ENCODE results near the gene PLEKHN1.

PLEKHN1 gene

DNA sequence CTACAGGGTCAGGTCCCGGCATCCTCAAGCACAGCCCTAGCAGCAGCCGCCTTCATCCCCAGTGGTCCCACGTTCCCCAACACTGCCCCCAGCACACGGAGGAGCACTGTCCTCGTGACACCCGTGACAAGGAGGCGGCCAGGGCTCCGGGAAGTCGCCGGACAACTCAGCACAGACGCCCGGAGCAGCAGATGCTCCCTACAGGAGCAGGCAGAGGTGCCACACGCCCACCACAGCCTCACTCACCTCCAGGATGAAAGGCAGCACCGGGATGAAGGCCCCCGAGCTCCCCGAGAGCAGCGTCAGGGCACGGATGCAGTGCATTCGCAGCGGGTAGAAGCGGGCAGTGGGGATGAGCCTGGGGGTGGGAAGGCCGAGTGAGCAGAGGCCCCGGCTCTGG lies 15.4 kb upstream of the PLEKHN1 start:
- Histone ChIP-seq H3K4me1 (ENCODE audit: control insufficient read depth, insufficient read depth, low read length) (no peaks in the 10 kb centered on the region), H3K9me3 (ENCODE audit: control insufficient read depth, low read length) (no peaks in the 10 kb centered on the region), H3K9ac (ENCODE audit: low read length) (no peak overlapping the region), H3K4me3 (ENCODE audit: low read length) (no peak overlapping the region), H3K27me3 (ENCODE audit: control insufficient read depth, insufficient read depth, low read length) (no peaks in the 10 kb centered on the region), H3K36me3 (ENCODE audit: control insufficient read depth, insufficient read depth, low read length) (peaks cover 19% of the 10 kb centered on the region)

DNA sequence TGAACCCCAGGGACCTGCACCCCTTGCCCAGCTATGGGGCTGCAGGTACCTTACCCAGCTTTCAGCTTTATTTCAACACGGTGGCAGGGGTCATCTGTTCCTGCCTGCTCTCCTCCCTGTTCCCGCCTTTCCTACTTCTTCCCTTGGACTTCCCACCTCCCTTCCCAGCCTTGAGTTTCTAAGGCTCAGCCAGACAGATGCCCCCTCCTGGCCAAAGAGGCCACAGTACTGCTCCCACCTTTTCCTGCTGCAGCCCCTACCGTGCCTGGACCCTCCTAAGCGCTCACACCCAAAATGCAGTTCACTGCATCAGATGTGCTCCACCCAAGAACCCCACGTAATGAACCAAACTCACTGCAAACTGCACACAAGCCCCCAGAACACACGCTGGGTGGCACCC lies 14.9 kb upstream of the PLEKHN1 start:
- no peaks in the 10 kb centered on the region for H3K4me1 ChIP-seq (ENCODE audit: control insufficient read depth, insufficient read depth, low read length)
- H3K4me3 ChIP-seq (ENCODE audit: low read length): no peak overlapping the region
- H3K27me3 ChIP-seq (ENCODE audit: control insufficient read depth, insufficient read depth, low read length): no peaks in the 10 kb centered on the region
- peaks cover 24% of the 10 kb centered on the region for H3K36me3 ChIP-seq (ENCODE audit: control insufficient read depth, insufficient read depth, low read length)
- H3K9ac ChIP-seq (ENCODE audit: low read length): no peak overlapping the region
- no peaks in the 10 kb centered on the region for H3K9me3 ChIP-seq (ENCODE audit: control insufficient read depth, low read length)

DNA sequence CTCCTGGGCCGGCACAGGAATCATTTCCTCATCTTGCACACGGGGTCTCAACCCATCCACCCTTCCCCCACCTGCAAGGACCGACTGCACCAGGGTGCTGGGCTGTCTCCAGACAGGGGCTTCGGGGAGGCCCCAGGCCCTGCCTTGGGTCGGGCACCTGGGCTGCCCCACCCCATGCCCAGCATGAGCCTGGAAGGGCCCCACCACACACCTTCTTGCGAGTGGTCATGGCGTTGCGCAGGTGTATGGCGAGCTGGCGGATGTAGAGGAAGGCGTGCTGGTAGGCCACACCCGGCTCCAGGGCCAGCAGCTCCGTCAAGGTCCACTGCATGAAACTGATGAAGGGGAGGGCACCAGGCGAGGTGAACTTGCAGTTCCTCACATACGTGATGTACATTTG lies 14.1 kb upstream of the PLEKHN1 start:
- Histone ChIP-seq H3K36me3 (ENCODE audit: control insufficient read depth, insufficient read depth, low read length) (peaks cover 23% of the 10 kb centered on the region), H3K4me3 (ENCODE audit: low read length) (no peak overlapping the region), H3K27me3 (ENCODE audit: control insufficient read depth, insufficient read depth, low read length) (no peaks in the 10 kb centered on the region), H3K9ac (ENCODE audit: low read length) (no peak overlapping the region), H3K4me1 (ENCODE audit: control insufficient read depth, insufficient read depth, low read length) (peaks cover 3% of the 10 kb centered on the region), H3K9me3 (ENCODE audit: control insufficient read depth, low read length) (no peaks in the 10 kb centered on the region)

DNA sequence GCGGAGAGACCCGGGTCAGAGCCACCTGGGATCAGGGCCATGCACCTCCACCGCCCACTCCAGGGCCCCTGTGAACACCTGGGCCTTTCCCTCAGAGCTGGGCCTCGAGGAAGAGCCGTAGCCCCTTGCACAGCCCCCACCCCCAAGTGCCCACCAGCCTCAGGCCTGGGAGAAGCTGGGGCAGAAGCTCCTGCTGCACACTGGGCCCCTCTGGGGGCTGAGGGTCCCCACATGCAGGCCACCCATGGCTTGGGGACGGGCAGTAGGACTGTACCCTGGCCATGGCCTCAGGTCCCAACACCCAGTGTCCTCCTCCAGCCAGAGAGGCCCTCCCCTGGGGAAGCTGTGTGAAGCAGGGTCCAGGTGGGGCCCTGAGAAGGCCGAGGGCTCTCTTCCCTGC lies 13.7 kb upstream of the PLEKHN1 start:
- no peaks in the 10 kb centered on the region for H3K9me3 ChIP-seq (ENCODE audit: control insufficient read depth, low read length)
- no peak overlapping the region for H3K4me3 ChIP-seq (ENCODE audit: low read length)
- no peaks in the 10 kb centered on the region for H3K27me3 ChIP-seq (ENCODE audit: control insufficient read depth, insufficient read depth, low read length)
- peaks cover 19% of the 10 kb centered on the region for H3K36me3 ChIP-seq (ENCODE audit: control insufficient read depth, insufficient read depth, low read length)
- H3K9ac ChIP-seq (ENCODE audit: low read length): no peak overlapping the region
- peaks cover 3% of the 10 kb centered on the region for H3K4me1 ChIP-seq (ENCODE audit: control insufficient read depth, insufficient read depth, low read length)

DNA sequence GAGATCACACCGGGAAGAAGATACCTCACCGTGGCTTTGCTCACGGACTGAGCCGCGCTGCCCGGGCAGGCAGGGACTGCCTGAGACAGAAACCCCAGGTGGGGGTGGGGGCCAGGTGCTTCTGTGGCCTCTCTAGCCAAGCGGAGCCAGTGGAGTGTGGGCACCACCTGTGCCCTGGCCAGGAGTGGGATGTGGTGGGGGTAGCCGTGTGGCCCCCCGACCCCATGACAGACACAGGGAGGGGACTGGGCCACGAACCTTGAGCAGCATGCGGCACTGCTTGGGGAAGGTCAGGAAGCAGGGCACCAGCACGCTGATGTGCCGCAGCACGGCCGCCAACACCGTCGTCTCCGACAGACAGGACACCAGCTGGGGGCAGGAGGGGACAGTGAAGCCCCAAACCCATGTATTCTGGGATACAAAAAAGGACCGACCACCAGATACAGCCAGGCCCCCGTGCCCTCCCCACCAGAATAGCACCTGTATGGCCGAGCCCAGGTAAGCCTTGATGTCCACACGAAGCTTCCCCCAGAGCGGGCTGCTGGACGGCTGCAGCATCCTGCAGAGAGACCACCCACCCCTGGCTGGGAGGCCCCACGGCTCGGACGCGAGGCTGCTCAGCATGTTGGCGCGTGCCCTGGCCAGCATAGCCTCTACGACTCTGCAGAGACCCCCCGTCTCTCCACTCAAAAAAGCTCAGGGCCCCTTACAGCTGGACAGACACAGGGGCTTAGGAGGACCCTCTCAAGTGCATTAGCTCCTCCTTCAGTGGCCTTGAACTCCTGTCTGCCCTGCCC lies 12.6 kb upstream of the PLEKHN1 start:
- Histone ChIP-seq H3K36me3 (ENCODE audit: control insufficient read depth, insufficient read depth, low read length) (peaks cover 15% of the 10 kb centered on the region), H3K4me3 (ENCODE audit: low read length) (no peak overlapping the region), H3K27me3 (ENCODE audit: control insufficient read depth, insufficient read depth, low read length) (no peaks in the 10 kb centered on the region), H3K9me3 (ENCODE audit: control insufficient read depth, low read length) (no peaks in the 10 kb centered on the region), H3K9ac (ENCODE audit: low read length) (no peak overlapping the region), H3K4me1 (ENCODE audit: control insufficient read depth, insufficient read depth, low read length) (peaks cover 7% of the 10 kb centered on the region)

DNA sequence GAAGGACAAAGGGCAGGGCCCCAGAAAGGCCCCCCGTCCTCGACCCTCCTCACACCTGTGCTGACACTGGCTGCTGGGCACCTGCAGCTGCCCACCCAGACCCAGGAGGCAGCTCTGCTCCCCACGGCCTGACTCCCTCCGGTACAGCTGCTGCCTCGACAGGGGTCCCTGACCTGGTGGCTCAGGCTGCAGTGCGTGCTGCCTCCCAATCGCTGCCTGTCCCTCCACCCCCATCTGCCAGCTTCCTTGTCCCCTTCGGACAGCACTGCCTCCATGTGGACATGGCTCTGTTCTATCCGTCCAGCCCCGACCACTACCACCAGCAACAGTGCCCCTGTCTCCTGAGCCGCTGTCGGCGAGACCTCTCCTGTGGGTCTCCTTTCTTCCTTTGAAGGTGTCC lies 11.4 kb upstream of the PLEKHN1 start:
- peaks cover 15% of the 10 kb centered on the region for H3K36me3 ChIP-seq (ENCODE audit: control insufficient read depth, insufficient read depth, low read length)
- peaks cover 7% of the 10 kb centered on the region for H3K4me1 ChIP-seq (ENCODE audit: control insufficient read depth, insufficient read depth, low read length)
- H3K9me3 ChIP-seq (ENCODE audit: control insufficient read depth, low read length): no peaks in the 10 kb centered on the region
- no peak overlapping the region for H3K9ac ChIP-seq (ENCODE audit: low read length)
- H3K27me3 ChIP-seq (ENCODE audit: control insufficient read depth, insufficient read depth, low read length): no peaks in the 10 kb centered on the region
- no peak overlapping the region for H3K4me3 ChIP-seq (ENCODE audit: low read length)

DNA sequence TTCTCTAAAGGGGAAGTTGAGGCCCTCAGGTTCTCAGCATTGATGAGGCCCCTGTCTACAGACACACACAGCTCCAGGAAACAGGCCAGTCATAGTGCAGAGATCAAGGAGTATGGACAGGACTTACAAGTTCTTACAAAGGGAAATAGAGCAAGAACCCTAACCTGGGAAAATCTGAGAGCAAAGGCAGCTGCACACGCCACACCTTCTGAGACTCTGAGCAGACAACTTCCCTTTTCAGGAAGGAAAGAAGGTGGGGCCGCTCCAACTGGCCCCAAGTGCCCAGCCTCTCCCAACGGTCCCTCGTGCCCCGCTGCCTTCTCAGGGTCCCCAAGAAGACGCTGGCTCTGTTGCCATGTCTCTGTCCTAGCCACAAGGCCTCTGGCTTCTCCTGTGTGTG lies 10.8 kb upstream of the PLEKHN1 start:
- no peak overlapping the region for H3K4me3 ChIP-seq (ENCODE audit: low read length)

DNA sequence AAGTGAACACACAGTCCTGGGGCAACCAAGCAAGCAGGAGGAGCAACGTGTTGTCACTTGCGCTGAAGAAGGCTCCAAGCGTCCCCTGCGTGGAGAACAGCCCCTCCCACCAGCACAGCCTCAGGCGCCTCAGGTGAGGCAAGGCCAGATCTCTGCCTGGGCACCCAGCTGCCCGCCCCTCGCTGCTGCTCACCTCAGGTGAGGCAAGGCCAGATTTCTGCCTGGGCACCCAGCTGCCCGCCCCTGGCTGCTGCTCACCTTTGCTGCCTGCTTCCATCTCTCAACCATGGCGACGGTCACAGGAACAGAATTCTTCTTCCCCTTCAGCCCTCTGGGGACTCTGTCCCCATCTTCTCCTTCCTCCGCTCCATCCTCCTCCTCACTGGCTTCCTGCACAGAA lies 9.6 kb upstream of the PLEKHN1 start:
- Histone ChIP-seq H3K36me3 (ENCODE audit: control insufficient read depth, insufficient read depth, low read length) (peaks cover 12% of the 10 kb centered on the region), H3K9ac (ENCODE audit: low read length) (no peak overlapping the region), H3K4me1 (ENCODE audit: control insufficient read depth, insufficient read depth, low read length) (peaks cover 14% of the 10 kb centered on the region), H3K9me3 (ENCODE audit: control insufficient read depth, low read length) (no peaks in the 10 kb centered on the region), H3K4me3 (ENCODE audit: low read length) (no peak overlapping the region), H3K27me3 (ENCODE audit: control insufficient read depth, insufficient read depth, low read length) (no peaks in the 10 kb centered on the region)

More for the DNA sequence above, 10.8 kb upstream of the PLEKHN1 start:
- no peak overlapping the region for H3K9ac ChIP-seq (ENCODE audit: low read length)
- H3K36me3 ChIP-seq (ENCODE audit: control insufficient read depth, insufficient read depth, low read length): peaks cover 12% of the 10 kb centered on the region
- H3K27me3 ChIP-seq (ENCODE audit: control insufficient read depth, insufficient read depth, low read length): no peaks in the 10 kb centered on the region
- H3K4me1 ChIP-seq (ENCODE audit: control insufficient read depth, insufficient read depth, low read length): peaks cover 10% of the 10 kb centered on the region
- no peaks in the 10 kb centered on the region for H3K9me3 ChIP-seq (ENCODE audit: control insufficient read depth, low read length)

DNA sequence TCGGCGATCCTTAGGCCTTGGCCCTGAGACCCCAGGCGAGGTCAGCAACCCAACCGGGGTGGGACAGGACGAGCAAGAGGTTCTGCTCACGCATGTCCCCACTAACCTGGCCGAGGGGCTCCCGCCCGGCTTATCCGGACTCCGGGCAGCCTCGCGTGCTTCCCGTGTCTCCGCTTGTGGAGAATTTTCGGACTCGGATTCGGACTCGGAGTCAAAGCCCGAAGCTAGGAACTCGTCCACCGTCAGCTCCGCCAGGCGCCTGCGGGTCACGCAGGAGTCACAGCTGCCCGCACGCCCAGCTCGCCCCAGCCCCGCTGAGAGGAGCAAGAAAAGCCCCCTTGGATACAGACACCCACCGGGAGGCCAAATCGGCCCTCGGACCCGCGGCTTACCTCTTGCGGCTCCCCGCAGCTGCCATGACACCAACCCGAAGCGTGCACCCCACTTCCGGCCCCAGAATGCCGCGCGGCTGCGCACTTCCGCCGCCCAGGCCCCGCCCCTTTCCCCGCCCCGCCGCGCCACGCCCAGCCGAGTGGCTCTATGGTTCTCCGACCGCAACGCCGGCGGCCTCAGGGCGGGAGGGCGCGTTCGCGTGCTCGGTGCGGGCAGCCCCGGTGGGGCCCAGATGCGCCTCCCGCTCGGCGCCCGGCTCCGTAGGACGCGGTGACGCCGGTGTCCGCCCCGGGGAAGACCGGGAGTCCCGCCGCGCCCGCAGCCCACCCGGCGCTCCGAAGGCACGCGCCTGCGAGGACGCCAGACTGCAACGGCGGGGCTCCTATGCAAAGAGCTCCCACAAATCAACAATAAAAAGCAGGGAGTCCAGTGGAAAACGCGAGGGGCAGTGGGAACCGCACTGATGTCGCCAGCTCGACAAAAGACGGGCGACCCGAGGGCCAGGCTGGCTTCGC lies 7.2 kb upstream of the PLEKHN1 start, which contains the start of gene NOC2L:
Gene NOC2L, minus strand, starts transcription at position 434 of the 908 bp plus-strand sequence. Its CDS starts 16 bp downstream, at position 418.
- Histone ChIP-seq H3K27me3 (ENCODE audit: control insufficient read depth, insufficient read depth, low read length) (no peaks in the 10 kb centered on the region), H3K4me1 (ENCODE audit: control insufficient read depth, insufficient read depth, low read length) (peaks cover 14% of the 10 kb centered on the region), H3K9me3 (ENCODE audit: control insufficient read depth, low read length) (no peaks in the 10 kb centered on the region), H3K36me3 (ENCODE audit: control insufficient read depth, insufficient read depth, low read length) (peaks cover 12% of the 10 kb centered on the region), H3K4me3 (ENCODE audit: low read length) (peak within 1 kb of the TSS; percentile 86), H3K9ac (ENCODE audit: low read length) (peak within 1 kb of the TSS; percentile 82)

DNA sequence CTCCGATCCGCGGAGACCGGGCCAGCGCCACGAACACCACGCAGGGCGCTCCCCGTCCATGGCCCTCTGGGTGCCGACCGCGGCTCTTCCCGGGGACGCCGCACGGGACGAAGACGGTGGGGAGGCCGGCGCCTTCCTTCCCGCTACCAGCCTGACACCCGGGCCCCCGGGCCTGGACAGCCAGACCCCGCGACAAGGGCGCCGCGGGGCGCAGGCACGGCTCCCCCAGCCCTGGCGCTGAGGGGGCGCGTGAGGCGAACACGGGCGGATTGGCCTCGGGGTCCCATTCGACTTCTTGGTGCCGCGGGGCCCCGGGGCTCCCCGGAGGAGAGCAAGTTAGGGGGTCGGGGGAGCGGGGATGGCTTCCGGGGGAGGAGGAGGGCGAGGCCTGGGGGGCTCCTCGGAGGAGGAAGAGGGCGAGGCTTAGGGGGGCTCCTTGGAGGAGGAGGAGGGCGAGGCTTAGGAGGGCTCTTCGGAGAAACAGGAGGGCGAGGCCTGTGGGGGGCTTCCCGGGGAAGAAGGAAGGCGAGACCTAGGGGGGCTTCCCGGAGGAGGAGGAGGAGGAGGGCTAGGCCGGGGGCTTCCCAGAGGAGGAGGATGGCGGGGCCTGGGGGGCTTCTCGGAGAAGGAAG lies 6.4 kb upstream of the PLEKHN1 start:
- peaks cover 12% of the 10 kb centered on the region for H3K36me3 ChIP-seq (ENCODE audit: control insufficient read depth, insufficient read depth, low read length)
- H3K9ac ChIP-seq (ENCODE audit: low read length): peak overlapping the region; percentile 39
- H3K9me3 ChIP-seq (ENCODE audit: control insufficient read depth, low read length): no peaks in the 10 kb centered on the region
- no peak overlapping the region for H3K4me3 ChIP-seq (ENCODE audit: low read length)
- no peaks in the 10 kb centered on the region for H3K27me3 ChIP-seq (ENCODE audit: control insufficient read depth, insufficient read depth, low read length)
- H3K4me1 ChIP-seq (ENCODE audit: control insufficient read depth, insufficient read depth, low read length): peaks cover 14% of the 10 kb centered on the region

DNA sequence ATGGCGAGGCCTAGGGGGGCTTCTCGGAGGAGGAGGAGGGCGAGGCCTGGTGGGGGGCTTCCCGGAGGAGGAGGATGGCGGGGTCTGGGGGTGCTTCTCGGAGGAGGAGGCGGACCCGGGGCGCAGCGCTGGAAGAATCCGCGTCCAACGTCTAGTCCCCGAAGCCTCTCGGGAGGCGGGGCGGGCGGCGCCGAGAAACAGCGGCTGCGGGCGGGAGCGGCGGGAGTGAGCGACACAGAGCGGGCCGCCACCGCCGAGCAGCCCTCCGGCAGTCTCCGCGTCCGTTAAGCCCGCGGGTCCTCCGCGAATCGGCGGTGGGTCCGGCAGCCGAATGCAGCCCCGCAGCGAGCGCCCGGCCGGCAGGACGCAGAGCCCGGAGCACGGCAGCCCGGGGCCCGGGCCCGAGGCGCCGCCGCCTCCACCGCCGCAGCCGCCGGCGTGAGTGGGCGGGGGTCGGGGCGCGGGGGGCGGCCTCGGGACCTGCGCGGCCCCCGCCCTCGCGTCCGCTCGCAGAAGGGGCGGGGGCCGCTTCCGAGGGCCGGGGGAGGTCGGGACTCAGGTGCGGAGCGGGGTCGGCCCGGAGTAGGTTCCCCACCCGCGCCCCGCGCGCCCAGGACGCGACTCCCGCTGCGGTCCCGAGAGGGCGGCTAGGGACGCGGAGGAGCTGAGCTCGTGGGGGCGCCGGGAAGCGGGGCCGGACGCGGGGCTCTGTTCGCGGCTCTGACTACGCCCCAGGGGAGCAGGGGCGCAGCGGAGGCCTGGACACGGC lies 5.7 kb upstream of the PLEKHN1 start, which contains the start of gene KLHL17:
Gene KLHL17, plus strand, starts transcription at position 222 of the 769 bp plus-strand sequence. Its CDS starts 110 bp downstream, at position 332.
- H3K9me3 ChIP-seq (ENCODE audit: control insufficient read depth, low read length): no peaks in the 10 kb centered on the region
- peak within 1 kb of the TSS; percentile 39 for H3K9ac ChIP-seq (ENCODE audit: low read length)
- peaks cover 10% of the 10 kb centered on the region for H3K36me3 ChIP-seq (ENCODE audit: control insufficient read depth, insufficient read depth, low read length)
- no peak within 1 kb of the TSS for H3K4me3 ChIP-seq (ENCODE audit: low read length)
- H3K4me1 ChIP-seq (ENCODE audit: control insufficient read depth, insufficient read depth, low read length): peaks cover 15% of the 10 kb centered on the region
- no peaks in the 10 kb centered on the region for H3K27me3 ChIP-seq (ENCODE audit: control insufficient read depth, insufficient read depth, low read length)

Measured in mucosa of stomach (tissue), 1 donor.